Putamen (tissue), 1 donor: ENCODE results near the gene BTBD6.
A peak's percentile ranks its signal among the peaks of the same experiment; 100 is the strongest.
"Not testable (repeated sequence)": the region's sequence is repeated elsewhere in the genome, so short reads cannot be mapped to it uniquely, and the experiment has no call there.

ENCODE experiments used
- DNase-seq: peaks from one replicate; pipeline ENCODE4 v3.0.0-alpha.2; 2016; ENCODE audit warnings: low spot score

Gene BTBD6

GRCh38 chr14:105269405-105269804, 21.1 kb downstream of the BTBD6 start:
- no peak for DNase-seq

GRCh38 chr14:105271224-105271890, 23.0 kb downstream of the BTBD6 start:
- no peak for DNase-seq

GRCh38 chr14:105272623-105273022, 24.3 kb downstream of the BTBD6 start:
- DNase-seq = no peak

GRCh38 chr14:105273062-105273461, 24.7 kb downstream of the BTBD6 start:
- DNase-seq = no peak

- DNase-seq = no peak
These were observed 26.3 kb downstream of the BTBD6 start for GRCh38 chr14:105274637-105275036.

- DNase-seq = no peak
These were observed 27.1 kb downstream of the BTBD6 start for GRCh38 chr14:105275267-105275946.

- DNase-seq = not testable (repeated sequence)
These were observed 29.1 kb downstream of the BTBD6 start for GRCh38 chr14:105277448-105277847.

GRCh38 chr14:105279642-105280361, 31.5 kb downstream of the BTBD6 start:
- DNase-seq = no peak

GRCh38 chr14:105280525-105280924, 32.2 kb downstream of the BTBD6 start:
- no peak for DNase-seq

- peak; percentile 49 for DNase-seq
These were observed 33.2 kb downstream of the BTBD6 start for GRCh38 chr14:105281371-105282097.

GRCh38 chr14:105282098-105282725, 33.9 kb downstream of the BTBD6 start:
- no peak for DNase-seq

- DNase-seq = no peak
These were observed 34.7 kb downstream of the BTBD6 start for GRCh38 chr14:105283028-105283427.

GRCh38 chr14:105283899-105284298, 35.6 kb downstream of the BTBD6 start:
- DNase-seq = no peak

- DNase-seq = no peak
These were observed 36.8 kb downstream of the BTBD6 start for GRCh38 chr14:105285174-105285573.

GRCh38 chr14:105286759-105287144, 38.4 kb downstream of the BTBD6 start:
- DNase-seq = no peak

GRCh38 chr14:105287249-105288102, 39.1 kb downstream of the BTBD6 start:
- DNase-seq = no peak

GRCh38 chr14:105288936-105289335, 40.6 kb downstream of the BTBD6 start:
- not testable (repeated sequence) for DNase-seq

GRCh38 chr14:105290621-105291346, 42.5 kb downstream of the BTBD6 start:
- no peak for DNase-seq

GRCh38 chr14:105292826-105293711, 44.7 kb downstream of the BTBD6 start:
- DNase-seq = no peak
